Femur (tissue), 1 donor: ENCODE data around the gene RBBP8.
"Not testable (repeated sequence)": the region's sequence is repeated elsewhere in the genome, so short reads cannot be mapped to it uniquely, and the experiment has no call there.

Experiments used
- DNase-seq: peaks from one replicate; pipeline ENCODE4 v3.0.0-alpha.2; 2017

RBBP8 gene

DNA sequence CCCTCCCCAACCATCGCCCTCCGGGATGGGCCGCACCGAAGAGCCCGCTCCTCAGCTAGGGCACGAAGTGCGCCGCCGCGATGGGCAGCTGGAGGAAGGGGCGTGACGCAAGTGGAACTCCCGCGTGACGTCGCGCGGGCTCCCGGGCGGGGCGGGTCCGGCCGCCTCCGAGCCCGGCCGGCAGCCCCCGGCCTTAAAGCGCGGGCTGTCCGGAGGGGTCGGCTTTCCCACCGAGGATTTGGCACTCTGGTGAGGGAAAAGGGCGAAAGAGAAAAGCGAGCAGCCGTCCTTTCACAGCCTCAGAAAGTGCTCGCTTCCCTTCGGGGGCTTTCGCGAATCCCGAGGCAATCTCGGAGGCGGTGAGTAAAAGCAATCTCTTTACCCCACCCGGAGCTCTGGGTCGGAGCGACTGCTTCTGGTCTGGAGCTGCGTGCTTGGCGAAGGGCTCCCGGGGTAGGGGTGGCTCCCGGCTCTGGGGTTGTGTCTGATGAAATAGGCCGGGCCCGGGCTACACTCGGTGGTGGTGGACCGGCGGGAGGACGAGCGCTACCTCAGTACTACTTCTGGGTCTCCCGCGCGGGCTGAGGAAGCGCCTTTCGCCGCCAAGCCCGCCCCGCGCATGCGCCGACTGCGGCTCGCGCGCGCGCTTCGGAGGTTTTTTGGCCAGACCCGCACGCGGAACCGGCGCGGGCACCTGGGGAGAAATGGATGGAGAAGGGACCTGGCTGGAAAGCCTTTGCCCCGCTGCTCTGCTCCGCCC lies at the start of gene RBBP8:
TSS of gene RBBP8 (plus strand) at position 123 of the 760 bp plus-strand sequence. CDS start 3,524 bp downstream, outside the sequence.
- peak; percentile 91 for DNase-seq

DNA sequence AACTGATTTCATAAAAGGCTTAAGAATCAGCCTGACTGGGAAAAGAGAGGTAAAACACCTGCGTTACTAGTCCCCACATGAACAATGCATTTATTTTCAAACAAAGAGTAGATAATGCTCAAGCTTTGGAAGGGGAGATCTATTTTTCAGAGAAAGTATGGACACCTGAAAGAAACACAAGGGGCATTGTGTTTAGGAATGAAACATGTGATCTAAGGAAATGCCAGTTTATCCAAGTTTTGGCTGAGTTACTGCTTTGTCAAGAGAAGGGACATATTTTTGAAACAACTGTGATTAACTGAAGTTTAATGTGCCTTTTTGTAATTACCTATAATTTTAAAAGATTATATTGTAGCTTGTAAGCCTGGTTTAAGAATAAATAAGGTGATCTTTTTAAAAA lies 49.3 kb upstream of the RBBP8 start:
- no peak for DNase-seq

DNA sequence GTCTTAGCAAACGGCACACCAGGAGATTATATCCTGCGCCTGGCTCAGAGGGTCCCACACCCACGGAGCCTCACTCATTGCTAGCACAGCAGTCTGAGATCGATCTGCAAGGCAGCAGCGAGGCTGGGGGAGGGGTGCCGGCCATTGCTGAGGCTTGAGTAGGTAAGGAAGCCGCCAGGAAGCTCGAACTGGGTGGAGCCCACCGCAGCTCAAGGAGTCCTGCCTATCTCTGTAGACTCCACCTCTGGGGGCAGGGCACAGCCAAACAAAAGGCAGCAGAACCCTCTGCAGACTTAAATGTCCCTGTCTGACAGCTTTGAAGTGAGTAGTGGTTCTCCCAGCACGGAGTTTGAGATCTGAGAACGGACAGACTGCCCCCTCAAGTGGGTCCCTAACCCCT lies 47.4 kb upstream of the RBBP8 start:
- not testable (repeated sequence) for DNase-seq

DNA sequence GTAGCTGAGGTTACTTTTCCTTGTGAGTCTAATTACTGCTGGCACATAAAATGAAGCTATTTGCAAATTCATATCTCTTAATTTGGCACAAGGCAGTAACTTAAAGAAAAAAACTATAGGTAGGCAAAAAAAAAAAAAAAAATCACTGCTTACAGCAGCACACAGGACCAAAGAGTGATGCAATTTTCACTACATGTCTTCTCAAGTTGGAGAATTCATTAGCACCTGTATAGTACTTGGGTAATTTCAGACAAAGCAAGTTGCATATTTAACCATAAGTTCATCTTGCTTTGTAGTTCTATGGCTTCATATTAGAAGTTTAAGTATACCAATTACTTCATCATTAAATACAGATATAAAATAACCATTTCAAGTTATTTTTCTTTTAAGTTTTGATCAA lies 33.7 kb upstream of the RBBP8 start:
- no peak for DNase-seq

DNA sequence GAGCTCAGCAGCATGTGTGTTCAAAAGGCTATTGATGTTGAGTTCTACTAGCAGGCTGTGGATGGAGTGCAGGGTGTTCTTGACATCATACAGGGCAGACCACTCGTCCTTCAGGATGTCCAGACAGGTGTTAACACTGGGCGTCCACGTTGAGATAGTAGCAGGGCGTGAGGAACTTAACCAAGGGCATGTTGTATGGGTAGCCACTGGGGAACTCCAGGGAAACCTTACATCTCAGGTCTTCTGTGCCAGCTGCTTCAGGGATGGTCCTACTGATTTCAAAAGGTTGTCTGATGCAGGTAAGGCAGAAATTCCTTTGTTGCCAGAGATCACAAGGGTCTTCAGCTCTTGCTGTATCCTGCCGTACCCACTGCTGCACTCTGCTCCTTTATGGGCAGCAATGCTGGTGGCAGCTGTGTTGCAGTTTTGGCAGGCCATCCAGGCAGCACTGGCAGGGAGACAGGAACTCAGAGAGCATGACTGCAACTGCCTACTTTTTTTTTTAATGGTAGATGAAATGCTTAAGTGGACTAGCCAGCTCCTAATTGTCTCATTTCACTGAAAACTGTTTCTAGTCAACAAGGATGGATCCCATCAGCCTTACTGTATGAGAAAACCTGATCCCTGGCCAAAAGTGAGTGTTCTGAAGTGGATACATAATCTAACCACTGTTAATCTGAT lies 32.4 kb upstream of the RBBP8 start:
- DNase-seq, result peak; percentile 51

DNA sequence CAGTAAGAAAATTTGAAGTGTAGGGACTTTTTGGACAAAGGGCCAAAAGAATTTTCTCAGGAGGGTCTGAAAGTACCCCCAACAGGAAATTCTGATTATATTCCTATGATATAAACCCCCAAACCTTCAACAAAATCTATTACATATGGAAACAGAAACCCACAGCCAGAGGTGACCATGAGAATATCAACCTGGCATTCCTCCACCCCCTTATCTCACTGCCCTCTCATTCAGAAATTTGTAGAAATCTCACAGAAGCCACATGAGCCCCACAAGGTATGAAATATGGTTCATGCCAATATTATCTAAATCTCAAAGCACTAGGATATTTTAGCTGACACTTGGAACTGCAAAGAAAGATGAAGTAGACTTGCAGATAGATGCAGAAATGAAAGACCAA lies 31.0 kb upstream of the RBBP8 start:
- DNase-seq, result no peak

DNA sequence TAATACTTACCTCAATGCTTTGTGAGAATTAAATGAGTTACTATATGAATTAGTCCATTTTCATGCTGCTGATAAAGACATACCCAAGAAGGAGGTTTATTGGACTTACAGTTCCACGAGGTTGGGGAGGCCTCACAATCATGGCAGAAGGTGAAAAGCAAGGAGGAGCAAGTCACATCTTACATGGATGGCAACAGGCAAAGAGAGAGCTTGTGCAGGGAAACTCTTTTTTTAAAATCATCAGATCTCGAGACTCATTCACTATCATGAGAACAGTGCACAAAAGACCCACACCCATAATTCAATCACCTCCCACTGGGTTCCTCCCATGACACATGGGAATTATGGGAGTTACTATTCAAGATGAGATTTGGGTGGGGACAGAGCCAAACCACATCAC lies 29.9 kb upstream of the RBBP8 start:
- not testable (repeated sequence) for DNase-seq

DNA sequence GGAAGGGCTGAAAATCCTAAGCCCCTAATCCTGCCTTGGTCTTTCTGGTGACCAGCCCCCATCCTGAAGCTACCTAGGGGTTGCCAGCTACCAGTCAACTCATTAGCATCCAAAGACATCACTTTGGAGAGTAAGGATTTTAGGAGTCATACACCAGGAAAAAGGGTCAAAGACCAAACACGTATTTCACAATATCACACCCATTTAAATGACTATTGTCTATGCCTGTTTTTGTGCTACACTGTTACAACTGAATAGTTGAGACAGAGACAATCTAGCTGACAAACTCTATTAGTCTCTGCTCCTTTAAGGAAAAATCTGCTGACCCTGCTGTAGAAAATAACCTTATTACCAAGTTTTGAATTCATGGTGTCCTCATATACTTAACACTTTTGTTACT lies 21.0 kb upstream of the RBBP8 start:
- DNase-seq, result no peak

DNA sequence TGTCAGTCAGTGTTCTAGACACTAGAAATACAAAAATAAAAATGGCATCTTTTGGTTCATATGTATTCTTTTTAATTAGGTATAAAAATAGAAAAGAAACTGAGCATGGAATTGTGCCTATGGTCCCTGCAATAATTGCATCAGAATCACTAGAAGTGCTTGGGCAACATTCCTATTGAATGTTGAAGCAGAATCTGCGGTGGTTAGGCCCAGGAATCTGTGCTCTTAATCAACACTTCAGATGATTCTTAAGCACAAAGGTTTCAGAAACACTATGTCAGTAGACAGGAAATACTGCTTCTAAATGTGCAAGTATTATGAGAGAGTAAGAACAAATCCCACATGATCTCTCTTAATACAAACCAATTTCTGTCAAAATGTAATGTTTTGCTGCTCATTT lies 20.3 kb upstream of the RBBP8 start:
- DNase-seq, result no peak

DNA sequence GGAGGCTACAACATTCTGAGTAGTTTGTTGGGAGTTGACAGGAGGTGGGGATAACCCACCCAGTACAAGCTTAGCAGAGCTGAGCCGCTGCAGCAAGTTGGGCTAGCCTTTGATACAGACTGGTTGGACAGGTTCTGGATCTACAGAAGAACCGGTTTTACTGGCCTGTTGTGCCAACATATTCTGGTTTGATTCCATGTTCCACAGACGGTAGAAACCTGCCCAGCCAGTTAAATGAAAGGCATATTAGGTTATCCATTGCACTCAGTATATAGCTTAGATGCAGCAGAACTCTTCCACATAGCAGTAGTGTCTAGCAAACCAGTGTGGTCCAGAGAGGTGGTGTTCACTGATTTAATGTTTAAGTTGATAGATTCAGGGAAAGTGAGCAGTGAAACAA lies 19.3 kb upstream of the RBBP8 start:
- no peak for DNase-seq

DNA sequence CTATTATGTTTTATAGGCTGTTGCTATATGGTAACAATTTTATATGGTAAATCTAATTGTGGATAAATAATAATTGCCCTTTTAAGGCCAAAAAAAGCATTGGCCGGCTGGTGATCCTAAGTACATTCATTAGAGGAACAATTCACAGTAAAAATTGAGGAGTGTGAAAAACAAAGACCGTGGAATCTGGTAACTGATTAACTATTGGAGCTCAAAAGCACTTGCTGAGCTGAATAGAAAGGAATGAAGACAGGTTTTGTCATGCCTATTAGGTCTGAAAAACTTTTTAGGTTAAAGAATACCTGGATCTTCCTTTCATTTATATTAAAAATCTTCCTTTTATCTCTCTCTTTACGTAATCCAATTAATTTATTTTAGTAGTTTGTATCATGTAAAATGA lies 18.5 kb upstream of the RBBP8 start:
- DNase-seq, result no peak

DNA sequence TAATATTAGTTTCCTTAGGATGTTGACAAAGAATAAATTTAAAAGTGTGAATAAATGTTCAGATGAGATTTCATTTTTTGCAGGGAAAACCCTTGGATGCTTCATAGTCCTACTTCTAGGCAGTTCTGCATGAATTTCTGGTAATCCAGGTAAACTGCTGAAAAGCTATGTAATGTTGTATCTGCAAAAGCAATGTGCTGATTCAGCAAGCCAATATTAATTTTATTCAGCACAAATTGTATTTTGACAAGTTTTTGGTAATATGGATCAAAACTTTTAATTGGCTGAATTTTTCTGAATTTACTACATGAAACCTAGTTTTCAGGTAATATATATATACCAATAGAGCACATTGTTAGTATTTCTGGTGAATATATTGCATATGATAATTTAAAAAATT lies 17.8 kb upstream of the RBBP8 start:
- no peak for DNase-seq

DNA sequence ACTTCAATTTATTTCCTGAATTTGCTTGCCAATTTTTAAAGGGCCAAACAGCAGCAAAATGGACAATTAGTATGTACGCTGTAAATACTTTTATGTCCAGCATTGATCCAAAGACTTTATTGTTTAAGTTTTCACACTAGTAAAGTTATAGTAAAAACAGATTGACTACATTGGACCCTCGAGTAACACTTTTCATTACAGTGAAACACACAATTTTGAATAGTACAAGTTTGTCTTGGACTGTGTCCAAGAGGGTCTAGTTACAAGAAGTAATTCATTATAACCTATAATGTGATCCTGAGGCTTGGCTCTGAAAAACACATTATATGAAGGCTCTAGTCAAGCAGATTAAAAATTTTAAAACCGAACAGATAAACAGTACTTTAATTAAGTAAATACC lies 11.4 kb upstream of the RBBP8 start:
- no peak for DNase-seq

DNA sequence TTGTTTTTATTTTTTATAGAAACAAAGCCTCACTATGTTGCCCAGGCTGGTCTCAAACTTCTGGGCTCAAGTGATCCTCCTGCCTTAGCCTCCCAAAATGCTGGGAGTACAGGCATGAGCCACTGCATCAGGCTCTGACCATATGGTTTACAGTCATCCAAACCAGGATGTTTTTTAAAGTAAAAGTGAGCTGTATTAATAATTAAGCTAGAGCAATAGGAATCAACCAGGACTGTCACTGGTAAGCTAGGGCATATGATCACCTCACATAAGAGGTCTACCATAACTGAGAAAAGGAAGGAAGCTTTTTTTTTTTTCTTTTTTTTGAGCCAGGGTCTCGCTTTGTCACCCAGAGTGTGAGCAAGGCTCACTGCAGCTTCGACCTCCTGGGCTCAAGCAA lies 8.5 kb upstream of the RBBP8 start:
- DNase-seq, result no peak

DNA sequence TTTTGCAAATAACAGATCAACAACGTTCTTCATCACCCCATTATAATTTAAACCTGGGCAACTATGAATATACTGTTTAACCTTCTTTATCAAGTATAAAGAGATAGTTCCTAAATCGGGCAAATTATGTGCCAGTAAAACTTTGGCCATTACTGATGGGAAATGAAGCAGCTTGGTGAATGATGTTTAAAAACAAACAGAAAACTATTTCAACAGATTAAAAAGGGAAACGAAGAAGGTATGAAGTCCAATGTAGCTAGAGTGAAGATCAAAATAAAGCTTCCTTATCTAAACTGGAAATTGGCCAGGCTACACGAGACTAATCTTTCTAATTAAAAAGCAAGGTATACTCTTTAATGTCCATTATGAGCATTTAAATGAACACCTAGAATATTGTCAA lies 6.7 kb upstream of the RBBP8 start:
- DNase-seq, result no peak

DNA sequence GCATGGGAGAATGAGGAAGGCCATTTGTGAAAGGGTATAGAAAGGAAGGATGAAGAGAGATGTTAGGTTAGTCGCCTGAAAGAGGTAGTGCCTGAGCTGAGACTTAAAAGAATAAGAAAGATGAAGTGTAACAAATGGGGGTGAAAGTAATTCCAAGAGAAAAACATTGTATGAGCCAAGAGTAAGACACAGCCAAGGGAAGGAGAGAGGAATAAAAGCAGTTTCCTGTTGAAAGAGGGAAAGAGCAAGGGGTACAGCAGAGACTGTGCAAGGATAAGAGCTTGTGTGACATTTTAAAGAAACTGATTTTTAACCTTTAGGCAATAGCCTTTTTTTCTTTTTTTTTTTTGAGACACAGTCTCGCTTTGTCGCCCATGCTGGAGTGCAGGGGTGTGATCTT lies 4.8 kb upstream of the RBBP8 start:
- no peak for DNase-seq

DNA sequence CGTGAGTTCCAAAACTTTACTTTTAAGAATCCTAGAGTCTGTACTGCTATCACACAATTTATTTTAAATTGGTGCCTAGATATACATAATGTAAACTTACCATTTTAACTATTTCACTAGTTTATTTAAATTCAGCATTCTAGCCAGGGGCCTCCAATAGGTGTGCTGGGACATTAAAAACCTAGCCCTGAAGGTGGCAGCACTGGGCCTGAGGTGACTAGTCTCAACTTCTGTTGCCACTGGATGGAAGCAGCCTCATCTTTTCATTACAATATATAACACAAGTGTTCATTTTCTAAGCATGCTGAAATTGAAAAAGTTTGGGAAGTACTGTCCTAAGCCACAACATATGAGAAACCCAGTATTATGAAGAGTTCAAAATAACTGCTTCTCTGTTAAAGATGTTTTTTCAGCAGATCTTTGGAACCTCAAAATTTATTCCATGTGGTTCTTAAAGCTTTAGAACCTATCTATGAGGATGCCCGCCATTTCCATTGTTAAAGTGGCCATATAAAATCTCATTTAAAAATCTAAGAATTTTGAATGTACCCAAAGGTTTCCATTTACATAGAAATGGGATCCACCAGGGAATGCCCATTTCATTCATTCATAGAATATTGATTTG lies 2.9 kb upstream of the RBBP8 start:
- peak; percentile 67 for DNase-seq

DNA sequence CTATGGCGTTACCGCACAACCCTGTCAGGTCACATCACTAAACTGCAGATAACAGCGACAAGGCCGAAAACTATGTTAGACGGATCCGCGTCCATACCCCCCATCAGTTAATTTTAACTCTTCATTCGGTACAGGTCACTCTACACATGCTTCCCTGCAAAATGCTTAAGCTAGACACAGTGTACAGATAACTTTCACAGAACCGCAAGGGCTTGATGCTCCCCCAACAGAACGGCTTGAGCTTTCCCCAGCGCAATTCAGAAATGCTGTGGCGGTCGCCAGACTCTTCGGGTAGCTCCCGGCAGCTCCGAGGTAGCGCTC lies 283 bp upstream of the RBBP8 start:
- no peak for DNase-seq

DNA sequence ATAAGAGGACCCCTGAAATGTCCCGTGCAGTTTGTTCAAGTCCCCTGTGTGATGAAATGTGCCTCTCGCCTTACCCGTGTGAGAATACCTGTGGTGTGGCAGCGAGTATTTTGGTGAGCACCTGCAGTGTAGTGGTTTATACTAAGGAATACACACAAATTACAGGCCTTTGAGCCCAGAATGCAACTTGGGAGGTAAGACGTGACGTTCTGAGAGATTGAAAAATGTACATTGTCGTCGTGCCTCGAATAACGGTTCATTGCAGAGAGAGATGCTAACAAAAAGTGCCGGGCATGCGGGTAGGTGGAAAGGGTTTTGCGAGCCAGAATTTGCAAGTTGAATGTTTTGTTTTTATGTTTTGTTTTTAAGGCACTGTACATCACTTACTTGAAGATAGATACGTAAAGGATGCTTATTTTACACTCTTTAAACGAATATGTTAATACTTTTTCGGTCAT lies 867 bp downstream of the RBBP8 start:
- no peak for DNase-seq

DNA sequence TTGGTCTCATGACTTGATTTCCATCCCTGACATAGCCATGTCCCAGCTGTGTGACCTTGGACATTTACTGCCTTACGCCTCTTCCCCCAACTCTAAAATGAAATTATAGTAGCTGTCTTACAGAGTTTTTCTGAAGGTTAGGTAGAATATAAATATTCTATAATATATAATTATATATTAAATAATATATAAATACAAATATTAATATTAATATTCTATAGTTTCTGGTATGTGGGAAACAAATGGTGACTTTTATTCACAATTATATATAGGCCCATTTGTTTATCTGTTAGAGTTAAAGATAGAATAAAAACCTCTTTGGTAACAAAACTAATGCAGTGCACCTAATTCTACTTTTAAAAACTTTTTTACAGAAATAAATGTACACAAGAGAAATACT lies 1.7 kb downstream of the RBBP8 start:
- DNase-seq, result no peak

DNA sequence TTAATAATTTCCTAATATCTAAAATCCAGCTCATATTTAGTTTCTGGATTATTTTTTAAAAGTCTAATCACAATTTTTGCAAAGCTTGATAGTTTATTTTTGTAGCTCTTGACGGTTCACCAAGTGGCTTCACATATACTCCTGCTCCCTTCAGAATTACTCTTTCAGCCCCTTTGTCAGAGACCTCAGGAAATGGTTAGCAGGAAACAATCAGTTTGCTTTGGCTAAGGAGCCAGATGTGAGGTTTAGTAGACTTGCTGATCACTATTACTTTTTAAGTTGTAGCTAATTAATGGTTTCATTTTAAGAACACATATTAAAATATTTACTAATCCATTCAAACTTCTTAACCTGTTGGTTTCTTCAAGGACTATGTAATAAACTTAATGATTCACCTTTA lies 2.3 kb downstream of the RBBP8 start:
- DNase-seq, result no peak

DNA sequence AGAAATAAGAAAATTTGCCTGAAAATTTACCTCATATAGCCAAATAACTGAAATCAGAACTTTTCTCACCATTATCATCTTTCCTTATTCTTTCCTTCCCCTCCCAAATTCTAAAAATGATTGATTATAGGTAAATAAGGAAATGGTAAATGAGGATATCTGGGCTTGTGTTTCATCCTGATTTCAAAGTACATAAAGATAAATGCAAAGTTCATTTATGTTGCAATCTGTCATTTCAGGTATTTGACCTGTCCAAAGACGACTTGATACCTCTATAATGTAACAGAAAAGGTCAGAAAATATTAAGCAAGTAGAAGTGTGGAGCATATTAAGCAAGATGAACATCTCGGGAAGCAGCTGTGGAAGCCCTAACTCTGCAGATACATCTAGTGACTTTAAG lies 3.4 kb downstream of the RBBP8 start:
- DNase-seq, result no peak

DNA sequence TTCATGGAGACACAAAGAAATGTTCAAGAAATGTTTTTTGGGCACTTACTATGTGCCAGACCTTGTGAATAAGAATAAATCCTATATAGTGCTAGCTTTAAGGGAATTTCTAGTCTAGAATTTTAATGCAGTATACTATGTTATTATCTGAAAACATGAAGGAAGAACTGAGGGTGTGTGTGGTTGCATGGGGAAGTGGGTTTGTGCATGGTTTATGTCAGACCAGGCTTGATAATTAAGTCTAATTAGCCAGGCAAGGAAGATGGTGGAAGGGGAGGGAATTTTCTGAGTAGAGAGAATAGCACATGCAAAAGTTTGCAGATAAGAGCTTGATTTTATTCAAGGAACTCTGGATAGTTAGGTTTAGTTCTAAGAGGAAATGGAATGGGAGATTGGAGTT lies 6.5 kb downstream of the RBBP8 start:
- DNase-seq, result no peak

DNA sequence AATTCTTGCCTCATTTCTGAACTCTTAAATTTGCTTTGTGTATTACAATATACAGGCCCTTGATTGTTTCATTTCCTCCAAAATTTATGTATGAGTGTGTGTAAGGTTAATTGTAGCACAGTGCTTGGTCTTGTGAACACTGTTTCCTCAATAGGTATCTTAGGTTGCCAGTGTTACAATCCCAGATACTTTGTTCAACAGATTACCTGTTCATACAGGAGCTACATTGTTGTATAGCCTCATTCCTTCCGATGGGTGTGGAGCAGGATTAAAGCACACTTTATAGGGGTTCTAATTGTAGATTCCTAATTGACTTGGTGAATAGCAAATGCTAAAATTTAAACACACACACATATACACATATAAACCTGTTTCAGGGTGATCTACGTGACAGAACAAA lies 10.7 kb downstream of the RBBP8 start:
- no peak for DNase-seq
